Stomach (tissue), 4 donors: ENCODE measurements around the gene EHMT1.

Source experiments
- POLR2A ChIP-seq, 4 donors: fragments of 450-650 bp; IDR thresholded peaks; one replicate each; pipeline ENCODE4 v1.6.1; 2016; ENCODE audit warnings: antibody characterized with exemption in 4 of 4, control low read depth in 2 of 4, mild to moderate bottlenecking in 1 of 4, moderate library complexity in 1 of 4
- TF ChIP-seq, protein P1 (sequence below), 7 experiments: fragments of 450-650 bp in 4 of 7; fragments of 200-600 bp in 3 of 7; sonication (generic) in 3 of 7; IDR thresholded peaks; one replicate each; pipeline ENCODE4 v1.5.1; 2016 to 2019; ENCODE audit warnings: antibody characterized with exemption in 7 of 7, control low read depth in 2 of 7, mild to moderate bottlenecking in 1 of 7

DNA sequence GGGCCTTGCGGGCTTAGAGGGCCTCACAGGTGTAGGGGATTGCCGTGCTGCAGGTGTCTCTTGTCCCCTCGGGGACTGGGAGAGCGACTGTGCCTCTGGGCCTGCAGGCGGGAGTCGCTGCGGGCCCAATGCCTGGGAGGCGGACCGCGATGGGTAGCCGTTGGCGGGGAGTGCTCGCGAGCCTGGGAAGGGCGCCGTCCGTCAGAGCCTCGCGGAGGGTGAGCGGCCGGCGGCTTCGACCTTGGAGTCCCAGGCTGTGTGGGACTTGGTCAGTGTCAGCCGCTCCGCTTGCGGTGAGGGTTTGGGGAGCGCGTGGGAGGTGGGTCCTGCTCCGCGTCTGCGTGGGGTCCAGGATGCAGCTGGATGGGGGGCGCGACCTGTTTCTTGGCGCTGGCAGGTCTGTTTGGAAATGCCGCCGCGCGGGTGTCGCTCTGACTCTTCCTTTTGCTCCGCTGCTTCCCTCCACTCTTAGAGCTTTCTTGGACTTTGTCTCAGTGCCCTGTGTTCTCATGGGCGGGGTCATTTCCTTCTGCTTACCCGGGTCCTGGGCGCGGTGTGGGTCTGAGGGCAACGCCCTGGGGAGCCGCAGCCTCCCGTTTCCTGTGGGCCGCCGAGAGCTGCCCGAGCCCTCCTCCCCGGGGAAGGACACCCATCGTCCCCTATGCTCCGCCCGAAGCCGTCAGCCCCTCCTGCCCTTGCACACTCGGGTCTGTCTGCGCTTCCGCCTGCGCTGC lies 169.9 kb downstream of the EHMT1 start:
- TF ChIP-seq, protein P1, sequence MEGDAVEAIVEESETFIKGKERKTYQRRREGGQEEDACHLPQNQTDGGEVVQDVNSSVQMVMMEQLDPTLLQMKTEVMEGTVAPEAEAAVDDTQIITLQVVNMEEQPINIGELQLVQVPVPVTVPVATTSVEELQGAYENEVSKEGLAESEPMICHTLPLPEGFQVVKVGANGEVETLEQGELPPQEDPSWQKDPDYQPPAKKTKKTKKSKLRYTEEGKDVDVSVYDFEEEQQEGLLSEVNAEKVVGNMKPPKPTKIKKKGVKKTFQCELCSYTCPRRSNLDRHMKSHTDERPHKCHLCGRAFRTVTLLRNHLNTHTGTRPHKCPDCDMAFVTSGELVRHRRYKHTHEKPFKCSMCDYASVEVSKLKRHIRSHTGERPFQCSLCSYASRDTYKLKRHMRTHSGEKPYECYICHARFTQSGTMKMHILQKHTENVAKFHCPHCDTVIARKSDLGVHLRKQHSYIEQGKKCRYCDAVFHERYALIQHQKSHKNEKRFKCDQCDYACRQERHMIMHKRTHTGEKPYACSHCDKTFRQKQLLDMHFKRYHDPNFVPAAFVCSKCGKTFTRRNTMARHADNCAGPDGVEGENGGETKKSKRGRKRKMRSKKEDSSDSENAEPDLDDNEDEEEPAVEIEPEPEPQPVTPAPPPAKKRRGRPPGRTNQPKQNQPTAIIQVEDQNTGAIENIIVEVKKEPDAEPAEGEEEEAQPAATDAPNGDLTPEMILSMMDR (IDR thresholded peaks at IDR 0.05): no peak
- no peak for TF ChIP-seq POLR2A (IDR thresholded peaks at IDR 0.05)
